Activated naive CD8-positive, alpha-beta T cell treated with anti-CD3 and anti-CD28 coated beads, Interleukin-2, amount 10 ng/mL, durations not matched to agents 7 days and 5 days (primary cell): ENCODE data around the gene SMAD2. TPM values are rescaled to one million over a fixed set of nuclear protein-coding genes. Genes with fewer than 3 reads are reported as not detected.

Experiments
- ATAC-seq: fragments of 150-1000 bp; cut with Tn5 transposase; one replicate; pipeline ENCODE4 v1.10.0; 2021; ENCODE audit warnings: low read depth, moderate library complexity
- POLR2A ChIA-PET: fragments of 350-600 bp; sonication (Branson Sonifier 250); formaldehyde crosslinking; loops from one replicate; lab custom pipeline; 2021; ENCODE audit warnings: antibody characterized with exemption; lab: Charles Lee
- DNase-seq: peaks from one replicate; pipeline ENCODE4 v3.0.0; 2021
- H3K27ac Mint-ChIP-seq: one replicate; pipeline ENCODE4 v1.8.0; 2022; ENCODE audit warnings: mild to moderate bottlenecking, mixed read lengths
- H3K27me3 Mint-ChIP-seq: one replicate; pipeline ENCODE4 v1.8.0; 2022; ENCODE audit warnings: mild to moderate bottlenecking, moderate library complexity, mixed read lengths
- H3K36me3 Mint-ChIP-seq: one replicate; pipeline ENCODE4 v1.8.0; 2021; ENCODE audit warnings: mild to moderate bottlenecking, mixed read lengths
- H3K4me1 Mint-ChIP-seq: one replicate; pipeline ENCODE4 v1.8.0; 2021; ENCODE audit warnings: mixed read lengths
- H3K4me3 Mint-ChIP-seq: one replicate; pipeline ENCODE4 v1.8.0; 2022; ENCODE audit warnings: mild to moderate bottlenecking, moderate library complexity, mixed read lengths
- H3K9me3 Mint-ChIP-seq: one replicate; pipeline ENCODE4 v1.8.0; 2021; ENCODE audit warnings: mixed read lengths
- total RNA-seq, 2 experiments: library from RNA; stranded (reverse); gene quantifications; one replicate each; pipeline ENCODE4 v1.2.3, GENCODE V29; 2021

The SMAD2 gene
- total RNA-seq, 2 experiments from 2014 or later: 119 to 127 TPM

DNA sequence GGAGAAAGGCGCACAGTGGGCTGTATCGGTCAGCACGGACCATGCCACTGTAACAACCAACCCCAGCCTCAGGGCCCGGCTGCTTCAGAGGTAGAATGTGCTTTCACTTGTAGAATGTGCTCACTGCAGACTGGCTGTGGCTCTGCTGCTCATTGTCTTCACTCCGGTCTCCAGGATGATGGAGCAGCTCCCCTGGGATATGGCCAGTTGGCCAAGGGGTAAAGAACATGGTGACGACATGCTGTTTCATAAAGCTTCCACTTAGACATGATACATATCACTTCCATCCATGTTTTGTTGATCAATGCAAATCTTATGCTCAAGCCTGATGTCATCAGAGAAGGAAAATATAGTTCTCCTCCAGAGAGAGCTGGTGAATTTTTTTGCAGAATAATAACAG, 127.7 kb downstream of the SMAD2 start:
- Mint-ChIP-seq H3K36me3 (no peaks in the 10 kb centered on the region), H3K9me3 (peaks cover 2% of the 10 kb centered on the region), H3K27me3 (peaks cover 3% of the 10 kb centered on the region), H3K4me3 (no peak overlapping the region), H3K27ac (no peak overlapping the region), H3K4me1 (no peaks in the 10 kb centered on the region)
- ATAC-seq (no peak), DNase-seq (no peak)
- POLR2A ChIA-PET: no interaction called here

DNA sequence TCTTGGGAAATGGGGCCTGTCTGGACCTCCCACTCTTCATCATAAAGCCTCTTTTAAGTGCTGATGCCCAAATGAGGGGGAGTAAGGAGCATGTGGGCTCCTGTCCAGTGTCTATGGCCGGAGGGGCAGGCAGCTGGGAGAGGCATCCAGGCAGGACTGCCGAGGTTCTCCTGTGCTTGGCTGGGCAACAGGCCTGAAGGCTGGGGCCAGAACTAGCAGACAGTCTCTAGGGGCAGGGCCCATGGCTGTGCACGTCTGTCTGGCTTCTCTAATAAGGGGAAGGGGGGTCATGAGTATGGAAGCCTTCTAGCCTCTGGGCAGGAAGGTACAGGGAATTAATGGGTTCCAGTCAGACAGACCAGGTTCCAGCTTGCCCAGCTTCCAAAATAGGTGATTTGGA, 128.6 kb downstream of the SMAD2 start:
- Mint-ChIP-seq H3K36me3 (no peaks in the 10 kb centered on the region), H3K4me1 (no peaks in the 10 kb centered on the region), H3K27me3 (peaks cover 3% of the 10 kb centered on the region), H3K27ac (no peak overlapping the region), H3K4me3 (no peak overlapping the region), H3K9me3 (peaks cover 2% of the 10 kb centered on the region)
- no peak for ATAC-seq
- POLR2A ChIA-PET: no interaction called here
- DNase-seq: no peak

DNA sequence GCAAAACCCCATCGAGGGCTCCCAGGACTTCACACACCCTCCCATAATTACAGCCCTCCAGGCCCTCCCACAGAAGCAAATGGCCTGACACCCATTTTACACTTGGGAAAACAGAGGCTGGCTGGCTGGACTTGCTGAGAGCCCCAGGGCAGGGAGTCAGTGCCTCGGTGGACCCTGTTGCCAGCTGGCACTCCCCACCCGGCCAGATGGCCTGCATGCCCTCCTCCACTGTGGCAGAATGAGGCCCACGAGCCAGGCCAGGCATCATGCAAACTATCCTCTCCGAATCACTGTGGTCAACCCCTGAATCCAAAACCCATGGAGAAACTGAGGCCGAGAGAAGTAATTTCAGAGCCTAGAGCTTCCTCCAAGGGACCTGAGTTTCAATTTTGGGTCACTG, 129.7 kb downstream of the SMAD2 start:
- POLR2A ChIA-PET: no interaction called here
- no peaks in the 10 kb centered on the region for H3K4me1 Mint-ChIP-seq
- H3K27me3 Mint-ChIP-seq: peaks cover 3% of the 10 kb centered on the region
- DNase-seq: no peak
- peaks cover 2% of the 10 kb centered on the region for H3K9me3 Mint-ChIP-seq
- no peak overlapping the region for H3K27ac Mint-ChIP-seq
- no peak overlapping the region for H3K4me3 Mint-ChIP-seq
- no peak for ATAC-seq
- H3K36me3 Mint-ChIP-seq: no peaks in the 10 kb centered on the region

DNA sequence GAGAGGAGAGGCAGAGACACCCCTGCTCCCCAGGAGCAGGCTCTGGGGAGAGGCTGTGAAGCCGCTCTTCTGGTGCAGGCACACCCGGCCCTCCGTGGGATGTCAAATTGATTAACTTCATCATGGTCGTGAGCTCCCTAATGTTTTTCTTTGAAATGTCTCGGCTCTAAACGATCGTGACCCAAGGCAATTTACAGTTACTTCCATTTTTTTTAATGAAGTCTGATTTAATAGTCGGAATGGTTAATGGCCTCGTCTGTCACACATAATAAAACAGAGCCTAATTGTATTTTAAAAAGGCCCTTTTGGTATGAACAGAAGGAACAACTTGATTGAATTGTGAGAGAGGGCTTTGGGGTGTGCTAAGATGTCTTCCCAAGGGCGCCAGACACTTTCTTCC, 130.2 kb downstream of the SMAD2 start:
- peaks cover 2% of the 10 kb centered on the region for H3K9me3 Mint-ChIP-seq
- DNase-seq (no peak), ATAC-seq (no peak)
- no peaks in the 10 kb centered on the region for H3K4me1 Mint-ChIP-seq
- peaks cover 6% of the 10 kb centered on the region for H3K27me3 Mint-ChIP-seq
- no peaks in the 10 kb centered on the region for H3K36me3 Mint-ChIP-seq
- POLR2A ChIA-PET: no interaction called here
- H3K27ac Mint-ChIP-seq: no peak overlapping the region
- H3K4me3 Mint-ChIP-seq: no peak overlapping the region

DNA sequence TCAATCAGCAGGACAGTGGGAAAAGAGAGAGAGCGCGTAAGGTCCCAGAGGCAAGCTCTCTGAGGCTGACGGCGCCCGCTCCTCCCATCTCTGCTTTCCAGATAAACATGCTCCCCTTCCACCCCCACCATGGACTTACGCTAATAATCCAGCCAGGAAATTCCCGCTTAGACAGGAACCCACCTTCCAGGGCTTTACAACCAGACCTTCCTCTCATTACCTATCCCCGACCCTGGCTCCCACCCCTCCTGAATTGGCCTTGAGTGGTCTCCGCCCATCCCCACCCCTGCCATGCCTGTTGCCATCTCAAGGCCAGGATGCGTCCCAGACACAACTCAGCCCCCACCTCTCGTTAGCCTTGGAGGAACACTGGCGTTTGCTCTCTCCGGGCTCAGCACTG, 131.1 kb downstream of the SMAD2 start:
- no peaks in the 10 kb centered on the region for H3K9me3 Mint-ChIP-seq
- POLR2A ChIA-PET: no interaction called here
- H3K27me3 Mint-ChIP-seq: peaks cover 6% of the 10 kb centered on the region
- ATAC-seq (no peak), DNase-seq (no peak)
- no peaks in the 10 kb centered on the region for H3K4me1 Mint-ChIP-seq
- no peak overlapping the region for H3K4me3 Mint-ChIP-seq
- no peak overlapping the region for H3K27ac Mint-ChIP-seq
- no peaks in the 10 kb centered on the region for H3K36me3 Mint-ChIP-seq

DNA sequence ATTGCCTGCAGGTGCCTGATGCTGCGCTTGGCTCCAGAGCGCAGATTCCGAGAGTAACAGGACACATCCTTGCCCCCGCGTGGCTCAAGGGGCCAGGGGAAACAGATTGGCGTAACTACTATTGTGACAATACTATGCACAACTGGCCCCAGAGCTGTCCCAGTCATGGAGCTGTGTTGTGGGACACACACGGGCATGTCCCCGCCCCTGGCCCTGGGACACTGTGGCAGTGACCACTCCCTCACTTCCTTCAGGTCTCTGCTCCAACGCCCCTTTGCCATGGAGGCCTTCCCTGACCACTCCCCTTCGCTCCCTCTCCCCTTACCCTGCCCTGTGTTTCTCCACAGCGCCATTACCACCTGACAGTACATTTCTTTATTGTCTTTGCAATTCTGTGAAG, 132.1 kb downstream of the SMAD2 start:
- POLR2A ChIA-PET: no interaction called here
- ATAC-seq (no peak), DNase-seq (no peak)
- Mint-ChIP-seq H3K4me1 (no peaks in the 10 kb centered on the region), H3K9me3 (no peaks in the 10 kb centered on the region), H3K27me3 (peaks cover 11% of the 10 kb centered on the region), H3K36me3 (no peaks in the 10 kb centered on the region), H3K4me3 (no peak overlapping the region), H3K27ac (no peak overlapping the region)

DNA sequence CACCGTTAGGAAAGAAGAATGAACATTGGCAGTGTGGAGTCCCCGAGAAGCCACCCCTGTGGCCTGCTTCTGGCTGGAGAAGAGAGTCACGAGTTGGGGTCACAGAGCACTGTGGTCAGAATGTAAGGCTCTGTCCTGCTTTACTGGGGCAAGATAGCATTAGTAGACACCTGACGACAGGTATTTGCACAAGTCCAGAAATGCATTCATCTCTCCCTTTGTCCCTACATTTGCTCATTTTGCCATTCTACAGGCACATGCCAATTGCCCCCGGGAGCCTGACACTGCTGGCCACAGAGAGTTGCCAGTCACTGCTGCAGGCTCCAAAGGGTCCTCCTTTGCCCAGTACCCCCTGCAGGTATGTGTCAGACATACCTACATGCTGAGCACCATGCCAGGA, 133.3 kb downstream of the SMAD2 start:
- Mint-ChIP-seq H3K36me3 (no peaks in the 10 kb centered on the region), H3K27ac (no peak overlapping the region), H3K27me3 (peaks cover 15% of the 10 kb centered on the region), H3K4me3 (no peak overlapping the region), H3K4me1 (no peaks in the 10 kb centered on the region), H3K9me3 (no peaks in the 10 kb centered on the region)
- POLR2A ChIA-PET: no interaction called here
- DNase-seq (no peak), ATAC-seq (no peak)

DNA sequence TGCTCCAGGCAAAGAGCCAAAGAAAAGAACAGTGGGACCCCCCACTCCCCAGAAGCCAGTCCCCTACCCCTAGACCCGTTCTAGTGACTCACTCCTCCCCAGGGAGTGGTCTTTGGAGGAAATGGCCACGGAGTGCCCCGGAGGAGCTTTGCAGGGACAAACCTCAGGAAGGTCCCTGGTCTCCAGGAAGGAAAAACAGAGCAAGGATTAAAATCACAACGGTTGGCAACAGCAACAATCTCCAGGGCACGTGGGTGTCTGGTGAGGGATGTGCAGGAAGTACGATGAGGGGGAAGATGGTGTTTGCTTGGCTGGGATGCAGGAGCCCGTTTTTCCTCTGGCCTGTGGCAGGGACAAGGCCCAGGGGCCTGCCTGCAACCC, 135.0 kb downstream of the SMAD2 start:
- Mint-ChIP-seq H3K36me3 (no peaks in the 10 kb centered on the region), H3K9me3 (no peaks in the 10 kb centered on the region), H3K4me3 (no peak overlapping the region), H3K4me1 (no peaks in the 10 kb centered on the region), H3K27ac (no peak overlapping the region), H3K27me3 (peaks cover 15% of the 10 kb centered on the region)
- POLR2A ChIA-PET: no interaction called here
- DNase-seq (no peak), ATAC-seq (no peak)

DNA sequence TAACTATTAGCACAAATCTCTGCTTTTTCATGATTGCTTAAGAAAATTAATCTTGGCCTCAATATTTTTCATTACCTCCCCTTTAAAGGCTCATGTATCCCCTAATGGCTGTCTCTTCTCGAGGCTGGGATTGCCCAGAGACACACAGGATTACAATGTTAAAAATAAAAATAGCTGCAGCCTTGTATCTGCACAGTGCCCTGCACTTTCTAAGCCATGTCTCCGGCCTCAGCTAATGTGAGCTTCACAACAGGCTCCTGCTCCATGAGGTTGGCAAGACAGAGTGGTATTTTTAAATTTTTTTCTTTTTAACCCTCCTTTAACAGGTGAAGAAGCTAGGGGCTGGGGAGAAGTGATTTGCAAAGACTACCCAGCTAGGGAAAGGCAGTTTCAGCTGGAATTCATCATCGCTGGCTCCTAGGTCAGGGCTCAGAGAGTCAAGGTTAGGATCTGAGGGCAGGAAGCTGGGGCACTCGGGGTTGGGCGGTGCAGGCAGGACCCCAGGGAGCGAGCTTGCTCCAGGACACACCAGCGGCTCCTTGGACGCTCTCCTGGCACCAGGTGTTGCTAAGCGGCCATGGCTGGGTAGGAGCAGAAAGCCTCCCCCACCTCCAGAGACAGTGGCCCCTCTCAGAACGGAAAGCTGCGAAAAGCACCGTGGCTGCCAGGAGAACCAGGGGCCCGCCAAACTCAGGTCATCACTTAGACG, 135.6 kb downstream of the SMAD2 start:
- Mint-ChIP-seq H3K4me3 (no peak overlapping the region), H3K27me3 (peaks cover 15% of the 10 kb centered on the region), H3K27ac (no peak overlapping the region), H3K4me1 (no peaks in the 10 kb centered on the region), H3K36me3 (no peaks in the 10 kb centered on the region), H3K9me3 (no peaks in the 10 kb centered on the region)
- DNase-seq: no peak
- no peak for ATAC-seq
- POLR2A ChIA-PET: no interaction called here

DNA sequence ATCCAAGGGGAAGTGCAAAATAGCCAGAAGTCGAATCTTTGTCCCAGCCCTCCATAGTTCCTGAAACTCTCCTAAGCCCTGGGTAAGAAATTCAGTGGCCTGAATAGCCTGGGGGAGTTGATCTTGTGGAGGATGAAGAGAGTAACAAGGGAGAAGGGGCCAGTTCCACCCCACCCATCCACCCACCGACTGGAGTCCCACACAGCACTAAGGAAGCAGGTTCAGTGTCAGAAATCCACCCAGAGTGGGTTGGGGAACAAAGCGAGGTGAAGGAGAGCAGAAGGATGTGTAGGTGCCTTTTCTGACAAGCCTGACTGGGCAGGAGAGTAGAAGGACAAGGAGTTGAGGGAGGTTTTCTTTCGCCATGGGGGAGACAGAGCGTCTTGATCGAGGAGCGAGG, 136.8 kb downstream of the SMAD2 start:
- POLR2A ChIA-PET: no interaction called here
- H3K4me1 Mint-ChIP-seq: no peaks in the 10 kb centered on the region
- H3K36me3 Mint-ChIP-seq: no peaks in the 10 kb centered on the region
- H3K27ac Mint-ChIP-seq: no peak overlapping the region
- H3K9me3 Mint-ChIP-seq: no peaks in the 10 kb centered on the region
- peaks cover 12% of the 10 kb centered on the region for H3K27me3 Mint-ChIP-seq
- no peak overlapping the region for H3K4me3 Mint-ChIP-seq
- DNase-seq: no peak
- no peak for ATAC-seq

DNA sequence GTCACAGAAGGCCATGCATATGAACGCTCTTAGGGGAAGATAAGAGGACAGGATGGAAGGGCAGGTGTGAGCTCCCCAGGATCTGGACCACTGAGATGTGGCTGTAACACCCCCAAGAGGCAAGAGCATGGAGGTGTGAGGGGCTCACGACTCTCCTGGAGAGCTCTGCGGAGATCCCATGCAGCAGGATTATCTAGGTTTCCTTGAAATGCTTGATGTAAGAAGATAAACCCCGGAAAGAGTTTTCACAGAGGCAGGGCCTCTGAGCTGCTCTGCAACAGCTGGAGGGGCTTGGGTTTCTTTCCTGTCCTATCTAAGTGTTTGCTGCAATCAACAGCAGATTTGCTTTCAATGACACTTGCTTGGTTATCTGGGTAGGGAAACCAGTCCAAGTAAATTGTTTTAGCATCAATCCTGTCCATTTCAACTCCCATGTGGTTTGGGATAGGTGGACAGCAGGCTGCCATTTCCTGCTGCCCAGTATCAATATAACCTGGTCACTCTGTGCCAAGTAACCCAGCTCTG, 138.9 kb downstream of the SMAD2 start:
- no peak for DNase-seq
- Mint-ChIP-seq H3K4me3 (no peak overlapping the region), H3K9me3 (peaks cover 1% of the 10 kb centered on the region), H3K27me3 (peaks cover 16% of the 10 kb centered on the region), H3K27ac (no peak overlapping the region), H3K4me1 (no peaks in the 10 kb centered on the region), H3K36me3 (no peaks in the 10 kb centered on the region)
- POLR2A ChIA-PET: no interaction called here
- no peak for ATAC-seq

DNA sequence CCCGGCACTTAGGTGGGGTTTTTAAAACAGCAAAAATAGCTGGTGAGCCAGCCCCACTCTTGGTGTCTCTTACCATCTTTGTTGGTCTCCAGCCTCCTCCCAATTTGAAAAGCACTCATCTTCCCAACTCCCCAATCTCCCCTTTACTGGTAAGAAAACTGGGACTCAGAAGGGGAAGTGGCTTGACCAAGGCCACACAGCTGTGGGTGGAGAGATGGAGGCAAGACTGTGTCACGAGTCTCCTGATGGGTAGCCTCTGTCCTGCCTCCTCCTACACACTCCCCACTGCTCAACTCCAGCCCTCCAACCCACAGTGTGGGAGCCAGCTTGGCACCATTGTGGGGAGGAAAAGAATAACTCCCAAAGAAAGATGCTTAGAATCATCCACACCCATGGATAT, 140.4 kb downstream of the SMAD2 start:
- ATAC-seq: no peak
- DNase-seq: no peak
- H3K36me3 Mint-ChIP-seq: no peaks in the 10 kb centered on the region
- H3K9me3 Mint-ChIP-seq: peaks cover 1% of the 10 kb centered on the region
- POLR2A ChIA-PET: no interaction called here
- H3K27me3 Mint-ChIP-seq: peaks cover 13% of the 10 kb centered on the region
- no peaks in the 10 kb centered on the region for H3K4me1 Mint-ChIP-seq
- H3K4me3 Mint-ChIP-seq: no peak overlapping the region
- no peak overlapping the region for H3K27ac Mint-ChIP-seq

DNA sequence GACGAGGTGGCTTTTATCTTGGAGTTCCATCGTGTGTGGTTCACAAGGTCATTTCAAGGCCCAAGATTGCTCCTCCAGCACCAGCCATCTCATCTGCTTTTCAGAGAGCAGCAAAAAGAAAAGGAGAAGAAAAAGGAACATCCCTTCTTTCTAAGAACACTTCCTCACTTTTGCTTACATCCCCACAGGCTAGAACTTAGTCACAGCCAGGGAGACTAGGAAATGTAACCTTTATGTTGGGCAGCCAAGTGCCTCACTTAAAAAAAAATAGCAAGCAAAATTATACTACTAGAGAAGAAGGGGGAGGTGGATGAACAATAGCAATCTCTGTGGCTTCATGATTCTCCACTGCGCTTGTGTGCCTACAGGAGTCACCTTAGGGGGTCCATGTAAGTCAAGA, 141.8 kb downstream of the SMAD2 start:
- H3K27ac Mint-ChIP-seq: no peak overlapping the region
- no peak for DNase-seq
- H3K4me1 Mint-ChIP-seq: no peaks in the 10 kb centered on the region
- no peak overlapping the region for H3K4me3 Mint-ChIP-seq
- peaks cover 1% of the 10 kb centered on the region for H3K9me3 Mint-ChIP-seq
- no peaks in the 10 kb centered on the region for H3K36me3 Mint-ChIP-seq
- ATAC-seq: no peak
- POLR2A ChIA-PET: no interaction called here
- H3K27me3 Mint-ChIP-seq: peaks cover 13% of the 10 kb centered on the region

DNA sequence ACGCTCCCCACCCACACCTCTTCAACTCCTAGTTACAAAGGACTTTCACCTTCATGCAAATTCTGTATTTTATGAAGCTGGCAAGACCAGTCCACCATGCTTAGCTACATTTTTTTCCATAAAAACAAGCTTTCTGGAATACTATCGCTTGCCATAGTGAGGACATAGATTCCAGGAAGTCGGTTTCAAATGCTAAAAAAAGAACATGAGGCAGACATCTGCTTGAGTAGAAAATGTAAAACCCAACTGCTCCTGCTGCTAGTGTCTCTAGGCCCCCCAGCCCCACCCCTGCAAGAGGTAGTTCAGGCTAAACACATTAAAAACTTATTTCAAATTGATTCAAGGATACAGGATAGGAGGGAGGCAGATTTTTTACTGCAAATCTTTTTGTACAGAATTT, 148.9 kb downstream of the SMAD2 start:
- no peak for ATAC-seq
- H3K4me1 Mint-ChIP-seq: peaks cover 9% of the 10 kb centered on the region

More for the DNA sequence above, 148.9 kb downstream of the SMAD2 start:
- no peaks in the 10 kb centered on the region for H3K36me3 Mint-ChIP-seq
- no peak overlapping the region for H3K27ac Mint-ChIP-seq
- DNase-seq: no peak
- POLR2A ChIA-PET: no interaction called here
- H3K4me3 Mint-ChIP-seq: no peak overlapping the region
- no peaks in the 10 kb centered on the region for H3K9me3 Mint-ChIP-seq
- peaks cover 4% of the 10 kb centered on the region for H3K27me3 Mint-ChIP-seq
